Measurements from ENCODE around the gene ITIH4. TPM values are rescaled to one million over a fixed set of nuclear protein-coding genes. Genes with fewer than 3 reads are reported as not detected.
A peak's percentile ranks its signal among the peaks of the same experiment; 100 is the strongest.

ITIH4 gene
- total RNA-seq, 1 donor from 2014 or later = 26.9 TPM

DNA sequence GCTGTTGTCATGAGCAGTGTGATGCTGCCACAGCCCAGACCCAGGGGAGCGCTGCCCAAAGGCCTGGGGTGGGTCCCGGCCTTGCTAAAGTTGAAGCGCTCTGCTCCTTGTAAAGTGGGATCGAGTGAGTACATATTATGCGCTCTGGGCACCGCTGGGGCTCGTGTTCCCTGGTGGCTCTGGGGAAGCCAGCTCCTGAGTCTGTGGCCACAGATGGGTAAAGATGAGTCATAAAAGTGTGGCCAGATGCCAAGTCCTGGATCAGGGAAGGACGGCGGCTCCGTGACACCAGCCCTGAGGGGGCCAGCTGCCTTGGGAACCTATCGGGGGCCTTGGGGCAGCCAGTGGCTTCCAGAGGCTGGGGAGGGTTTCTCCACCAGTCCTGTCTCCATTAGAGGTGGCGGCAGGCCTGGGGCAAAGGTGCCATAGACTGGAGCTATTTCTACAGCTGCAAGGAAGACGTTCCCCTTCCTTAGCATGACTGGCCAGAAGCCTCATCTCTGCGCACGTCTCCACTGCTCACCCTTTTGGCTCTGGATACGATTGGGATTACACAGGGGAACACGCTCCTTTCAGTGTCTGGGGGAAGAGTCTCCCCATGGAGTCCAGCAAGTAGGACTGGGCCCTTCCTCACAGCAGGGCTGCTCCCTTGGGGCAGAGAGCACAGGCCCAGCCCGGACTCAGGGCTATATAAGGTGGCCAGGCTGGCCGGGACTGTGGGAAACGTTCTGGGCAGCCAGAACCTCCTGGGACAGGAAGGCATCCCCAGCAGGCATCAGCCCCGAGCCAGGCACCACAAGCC, 1.2 kb upstream of the ITIH4 start:
- intact Hi-C loops (cut with DNase I) = no loop called here
- Histone ChIP-seq H3K4me1 (peaks cover 10% of the 10 kb centered on the region), H3K36me3 (peaks cover 9% of the 10 kb centered on the region), H3K27ac (peak overlapping the region; percentile 14), H3K27me3 (no peaks in the 10 kb centered on the region), H3K9me3 (no peaks in the 10 kb centered on the region), H3K4me3 (no peak overlapping the region)
- no peak for DNase-seq
- peak; percentile 32 for ATAC-seq
- TF ChIP-seq, protein P1, sequence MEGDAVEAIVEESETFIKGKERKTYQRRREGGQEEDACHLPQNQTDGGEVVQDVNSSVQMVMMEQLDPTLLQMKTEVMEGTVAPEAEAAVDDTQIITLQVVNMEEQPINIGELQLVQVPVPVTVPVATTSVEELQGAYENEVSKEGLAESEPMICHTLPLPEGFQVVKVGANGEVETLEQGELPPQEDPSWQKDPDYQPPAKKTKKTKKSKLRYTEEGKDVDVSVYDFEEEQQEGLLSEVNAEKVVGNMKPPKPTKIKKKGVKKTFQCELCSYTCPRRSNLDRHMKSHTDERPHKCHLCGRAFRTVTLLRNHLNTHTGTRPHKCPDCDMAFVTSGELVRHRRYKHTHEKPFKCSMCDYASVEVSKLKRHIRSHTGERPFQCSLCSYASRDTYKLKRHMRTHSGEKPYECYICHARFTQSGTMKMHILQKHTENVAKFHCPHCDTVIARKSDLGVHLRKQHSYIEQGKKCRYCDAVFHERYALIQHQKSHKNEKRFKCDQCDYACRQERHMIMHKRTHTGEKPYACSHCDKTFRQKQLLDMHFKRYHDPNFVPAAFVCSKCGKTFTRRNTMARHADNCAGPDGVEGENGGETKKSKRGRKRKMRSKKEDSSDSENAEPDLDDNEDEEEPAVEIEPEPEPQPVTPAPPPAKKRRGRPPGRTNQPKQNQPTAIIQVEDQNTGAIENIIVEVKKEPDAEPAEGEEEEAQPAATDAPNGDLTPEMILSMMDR (IDR thresholded peaks at IDR 0.05) = no peak

DNA sequence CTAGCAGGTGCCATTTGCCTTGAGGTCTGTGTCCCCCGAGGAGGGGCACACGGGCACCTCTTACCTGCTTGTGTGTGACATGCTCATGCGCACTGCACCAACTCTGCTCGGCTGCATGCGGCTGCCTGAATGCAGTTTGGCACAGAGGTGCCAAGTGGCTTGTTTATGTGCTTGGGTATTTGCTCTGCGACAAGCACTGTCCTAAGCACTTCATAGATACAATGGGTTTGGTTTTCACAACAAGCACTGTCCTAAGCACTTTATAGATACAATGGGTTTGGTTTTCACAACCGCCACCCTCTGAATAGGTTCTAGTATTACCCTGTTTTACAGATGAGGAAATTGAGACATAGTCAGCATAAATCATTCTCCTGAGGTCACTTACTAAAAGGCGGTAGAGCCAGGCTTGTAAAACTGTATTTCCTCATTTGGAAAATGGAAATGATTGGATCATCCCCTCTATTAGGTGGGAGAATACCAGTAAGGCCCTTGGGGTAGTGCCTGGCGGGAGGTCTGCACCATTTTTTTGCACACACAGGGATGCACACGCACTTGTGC, 487 bp downstream of the ITIH4 start:
- no peak for ATAC-seq
- Histone ChIP-seq H3K4me3 (no peak overlapping the region), H3K27ac (no peak overlapping the region), H3K9me3 (no peaks in the 10 kb centered on the region), H3K36me3 (no peaks in the 10 kb centered on the region), H3K4me1 (no peaks in the 10 kb centered on the region), H3K27me3 (no peaks in the 10 kb centered on the region)
- intact Hi-C loops (cut with DNase I) = no loop called here
- TF ChIP-seq, protein P1 (IDR thresholded peaks at IDR 0.05) = no peak
- no peak for DNase-seq

DNA sequence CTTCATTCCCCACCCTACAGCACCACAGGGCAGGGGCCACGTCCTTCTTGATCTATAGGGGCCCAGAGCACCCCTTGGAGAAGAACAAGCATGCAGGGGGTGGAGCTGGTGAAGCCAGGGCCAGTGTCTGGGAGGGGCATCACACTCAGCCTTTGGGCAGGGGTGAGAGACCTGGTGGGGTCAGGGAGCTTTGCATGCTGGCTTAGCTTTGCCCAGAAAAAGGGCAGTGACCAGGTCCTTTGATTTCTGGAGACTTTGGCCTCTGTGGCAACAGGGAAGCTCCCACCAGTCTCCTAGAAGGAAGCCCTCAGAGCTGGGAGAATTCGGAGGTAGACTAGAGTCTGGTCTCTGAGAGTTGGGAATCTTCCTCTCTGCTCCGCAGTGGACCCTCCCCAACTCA, 990 bp downstream of the ITIH4 start:
- Histone ChIP-seq H3K9me3 (no peaks in the 10 kb centered on the region), H3K36me3 (no peaks in the 10 kb centered on the region), H3K4me1 (no peaks in the 10 kb centered on the region), H3K4me3 (no peak overlapping the region), H3K27ac (no peak overlapping the region), H3K27me3 (no peaks in the 10 kb centered on the region)
- DNase-seq = no peak
- no peak for ATAC-seq
- TF ChIP-seq, protein P1 (IDR thresholded peaks at IDR 0.05) = no peak
- intact Hi-C loops (cut with DNase I) = no loop called here

DNA sequence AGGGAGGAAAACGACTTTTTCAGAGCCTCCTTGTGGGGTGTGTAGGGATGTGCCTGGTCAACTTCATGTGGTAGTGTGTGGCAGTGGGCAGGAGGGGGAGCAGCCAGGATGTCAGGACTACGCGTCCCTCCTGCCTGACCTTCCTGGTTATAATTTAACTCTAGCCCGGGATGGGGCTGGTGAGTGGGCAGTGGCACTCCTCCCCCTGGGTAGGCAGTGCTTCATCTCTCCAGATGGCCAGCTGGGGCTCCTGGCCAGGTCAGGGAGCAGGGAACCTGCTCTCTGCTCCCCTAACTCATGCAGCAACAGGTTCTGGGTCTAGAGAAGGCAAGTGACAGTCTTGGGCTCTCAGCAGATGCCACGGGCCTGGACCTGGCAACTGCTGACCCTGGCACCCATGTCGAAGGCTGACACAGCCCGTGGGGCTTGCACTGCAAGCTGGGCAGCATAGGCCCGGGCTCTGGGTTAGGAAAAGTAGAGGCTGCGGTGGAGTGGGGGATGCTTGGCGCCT, 2.6 kb downstream of the ITIH4 start:
- Histone ChIP-seq H3K4me3 (no peak overlapping the region), H3K36me3 (peaks cover 8% of the 10 kb centered on the region), H3K27ac (no peak overlapping the region), H3K4me1 (no peaks in the 10 kb centered on the region), H3K9me3 (no peaks in the 10 kb centered on the region), H3K27me3 (no peaks in the 10 kb centered on the region)
- DNase-seq (no peak), ATAC-seq (no peak)
- TF ChIP-seq, protein P1 (IDR thresholded peaks at IDR 0.05) = no peak
- intact Hi-C loops (cut with DNase I) = no loop called here

DNA sequence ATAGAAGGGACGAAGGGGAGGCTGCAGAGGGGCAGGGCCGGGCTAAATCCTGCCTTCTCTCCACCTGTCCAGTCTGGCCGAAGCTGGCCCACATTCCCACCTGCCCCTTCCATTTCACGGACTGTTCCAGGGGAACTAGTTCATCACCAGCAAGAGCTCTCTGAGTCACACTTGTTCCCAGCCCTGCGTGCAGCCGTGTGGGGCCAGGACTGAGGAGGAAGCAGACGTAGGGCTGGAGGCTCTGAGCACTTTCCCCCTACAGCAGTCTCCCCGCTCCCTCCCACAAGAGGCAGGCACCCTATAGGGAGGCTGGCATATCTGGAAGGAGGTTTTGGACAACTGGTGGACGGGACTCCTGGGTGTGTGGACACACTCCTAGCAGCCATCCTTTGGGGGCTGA, 3.0 kb downstream of the ITIH4 start:
- H3K4me3 ChIP-seq = no peak overlapping the region
- intact Hi-C loops (cut with DNase I) = no loop called here
- no peaks in the 10 kb centered on the region for H3K9me3 ChIP-seq
- DNase-seq = no peak
- no peak overlapping the region for H3K27ac ChIP-seq
- peaks cover 8% of the 10 kb centered on the region for H3K36me3 ChIP-seq
- no peak for ATAC-seq
- H3K4me1 ChIP-seq = no peaks in the 10 kb centered on the region
- no peaks in the 10 kb centered on the region for H3K27me3 ChIP-seq
- TF ChIP-seq, protein P1 (IDR thresholded peaks at IDR 0.05) = no peak

All from upper lobe of right lung (tissue), 1 donor.